Measurements from ENCODE around the gene C22orf39. TPM values are rescaled to one million over a fixed set of nuclear protein-coding genes. Genes with fewer than 3 reads are reported as not detected.

Gene C22orf39
- total RNA-seq, 2 experiments from 2014 or later: 21.7 to 23.6 TPM

DNA sequence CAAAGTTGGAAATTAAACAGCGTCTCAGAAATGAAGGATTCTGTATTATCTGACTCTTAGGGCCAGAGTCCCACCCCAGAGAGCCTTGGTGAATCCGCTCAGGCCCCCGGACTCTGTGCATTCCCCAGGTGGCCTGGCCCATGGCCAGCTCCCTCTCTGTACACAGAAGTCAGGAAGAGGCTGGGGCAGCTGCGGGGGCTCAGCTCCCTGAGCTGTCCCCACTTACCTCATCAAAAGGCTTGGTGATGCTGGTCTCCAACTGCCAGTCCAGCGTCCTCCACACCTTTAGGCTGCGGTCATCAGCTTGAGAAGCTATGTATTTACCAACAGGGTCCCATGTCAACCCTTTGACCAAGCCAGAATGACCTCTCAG lies 51.0 kb downstream of the C22orf39 start:
- Mint-ChIP-seq H3K27me3 (no peaks in the 10 kb centered on the region), H3K4me3 (no peak overlapping the region), H3K9me3 (no peaks in the 10 kb centered on the region), H3K27ac (no peak overlapping the region), H3K36me3 (no peaks in the 10 kb centered on the region), H3K4me1 (no peaks in the 10 kb centered on the region)
- no peak for DNase-seq

DNA sequence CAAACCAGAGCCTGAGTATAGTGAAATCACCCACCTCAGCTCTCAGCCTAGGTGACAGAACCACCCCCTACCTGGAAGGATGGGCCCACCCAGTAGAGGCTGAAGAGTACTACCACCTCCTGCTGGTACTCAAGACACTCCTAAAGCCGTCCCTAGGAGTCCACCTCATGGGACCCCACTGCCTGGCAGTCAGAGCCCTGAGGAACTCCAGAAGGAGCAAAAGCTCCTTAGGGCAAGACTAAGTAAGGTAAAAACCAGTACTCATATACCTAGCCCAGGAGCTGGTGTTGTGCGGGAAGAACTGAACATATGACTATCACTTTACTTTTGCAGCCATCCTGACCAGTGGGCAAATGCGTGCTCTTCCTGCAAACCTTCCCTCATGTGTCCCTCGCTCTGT lies 52.2 kb downstream of the C22orf39 start:
- Mint-ChIP-seq H3K27me3 (no peaks in the 10 kb centered on the region), H3K4me1 (no peaks in the 10 kb centered on the region), H3K36me3 (no peaks in the 10 kb centered on the region), H3K27ac (no peak overlapping the region), H3K9me3 (no peaks in the 10 kb centered on the region), H3K4me3 (no peak overlapping the region)
- no peak for DNase-seq

- no peak overlapping the region for H3K27ac Mint-ChIP-seq
- DNase-seq: no peak
- no peaks in the 10 kb centered on the region for H3K4me1 Mint-ChIP-seq
- H3K4me3 Mint-ChIP-seq: no peak overlapping the region
- no peaks in the 10 kb centered on the region for H3K27me3 Mint-ChIP-seq
- no peaks in the 10 kb centered on the region for H3K9me3 Mint-ChIP-seq
- H3K36me3 Mint-ChIP-seq: peaks cover 2% of the 10 kb centered on the region
Measured at GRCh38 chr22:19394274-19395050, 53.0 kb downstream of the C22orf39 start.

GRCh38 chr22:19393704-19394103 lies 53.8 kb downstream of the C22orf39 start:
- H3K9me3 Mint-ChIP-seq: no peaks in the 10 kb centered on the region
- no peak for DNase-seq
- no peaks in the 10 kb centered on the region for H3K4me1 Mint-ChIP-seq
- no peak overlapping the region for H3K4me3 Mint-ChIP-seq
- H3K27ac Mint-ChIP-seq: no peak overlapping the region
- H3K36me3 Mint-ChIP-seq: peaks cover 2% of the 10 kb centered on the region
- H3K27me3 Mint-ChIP-seq: no peaks in the 10 kb centered on the region

Other genes starting within 250 kb of the C22orf39 start
- gene CLTCL1, start 156.0 kb downstream of the C22orf39 start, total RNA-seq: under 1 TPM; 0.29 to 0.52 TPM
- gene HIRA, start 16.0 kb downstream of the C22orf39 start, total RNA-seq: 10 to 100 TPM; 42.9 to 47.6 TPM
- 10 to 100 TPM; 47.7 to 48.3 TPM for gene MRPL40, start 15.2 kb downstream of the C22orf39 start, total RNA-seq
- gene UFD1, start 31.5 kb upstream of the C22orf39 start, total RNA-seq: 10 to 100 TPM; 71.1 to 79.3 TPM
- gene CDC45, start 32.2 kb upstream of the C22orf39 start, total RNA-seq: 100 to 1,000 TPM; 110 to 114 TPM
- not detected for gene CLDN5, start 76.7 kb upstream of the C22orf39 start, total RNA-seq

Measured in activated naive CD8-positive, alpha-beta T cell treated with anti-CD3 and anti-CD28 coated beads for 36 hours (primary cell).